ENCODE measurements around the gene SOBP. TPM values are rescaled to one million over a fixed set of nuclear protein-coding genes. Genes with fewer than 3 reads are reported as not detected.
"Not testable (repeated sequence)": the region's sequence is repeated elsewhere in the genome, so short reads cannot be mapped to it uniquely, and the experiment has no call there.

SOBP gene
- 1.7 TPM for total RNA-seq

- ATAC-seq: peak; percentile 54
- peak; percentile 47 for DNase-seq (ENCODE audit: low spot score)
Measured at GRCh38 chr6:107489636-107490565, at the start of gene SOBP. SOBP (plus strand) TSS chr6:107490117; CDS start chr6:107490617, 500 bp downstream.

- no peak for ATAC-seq
- no peak for DNase-seq (ENCODE audit: low spot score)
Measured at GRCh38 chr6:107440936-107441335, 49.0 kb upstream of the SOBP start.

- no peak for DNase-seq (ENCODE audit: low spot score)
Measured at GRCh38 chr6:107441682-107442081, 48.2 kb upstream of the SOBP start.

GRCh38 chr6:107442938-107443607, 46.8 kb upstream of the SOBP start:
- ATAC-seq: no peak

More at GRCh38 chr6:107441682-107442081, 48.2 kb upstream of the SOBP start:
- no peak for ATAC-seq

GRCh38 chr6:107443608-107444267, 46.2 kb upstream of the SOBP start:
- DNase-seq (ENCODE audit: low spot score): no peak
- ATAC-seq: no peak

More at GRCh38 chr6:107442938-107443607, 46.8 kb upstream of the SOBP start:
- no peak for DNase-seq (ENCODE audit: low spot score)

GRCh38 chr6:107444277-107444676, 45.6 kb upstream of the SOBP start:
- DNase-seq (ENCODE audit: low spot score) (no peak), ATAC-seq (no peak)

GRCh38 chr6:107447663-107448216, 42.2 kb upstream of the SOBP start:
- ATAC-seq (no peak), DNase-seq (ENCODE audit: low spot score) (no peak)

- DNase-seq (ENCODE audit: low spot score) (no peak), ATAC-seq (no peak)
Measured at GRCh38 chr6:107448776-107449175, 41.1 kb upstream of the SOBP start.

- ATAC-seq (peak; percentile 19), DNase-seq (ENCODE audit: low spot score) (no peak)
Measured at GRCh38 chr6:107458672-107459282, 31.1 kb upstream of the SOBP start.

GRCh38 chr6:107459283-107460082, 30.4 kb upstream of the SOBP start, which contains the start of gene PDSS2:
PDSS2 (minus strand) TSS chr6:107459564; CDS start chr6:107459285, 279 bp downstream.
- ATAC-seq (peak; percentile 97), DNase-seq (ENCODE audit: low spot score) (peak; percentile 100)

- no peak for DNase-seq (ENCODE audit: low spot score)
- peak; percentile 16 for ATAC-seq
Measured at GRCh38 chr6:107460083-107460631, 29.8 kb upstream of the SOBP start.

- no peak for ATAC-seq
- no peak for DNase-seq (ENCODE audit: low spot score)
Measured at GRCh38 chr6:107466062-107466461, 23.9 kb upstream of the SOBP start.

- ATAC-seq: no peak
- DNase-seq (ENCODE audit: low spot score): no peak
Measured at GRCh38 chr6:107470364-107470763, 19.6 kb upstream of the SOBP start.

- ATAC-seq (no peak), DNase-seq (ENCODE audit: low spot score) (no peak)
Measured at GRCh38 chr6:107473660-107474059, 16.3 kb upstream of the SOBP start.

GRCh38 chr6:107475360-107475759, 14.6 kb upstream of the SOBP start:
- ATAC-seq; DNase-seq (ENCODE audit: low spot score): not testable (repeated sequence)

- not testable (repeated sequence) for DNase-seq (ENCODE audit: low spot score)
- peak; percentile 68 for ATAC-seq
Measured at GRCh38 chr6:107475826-107476225, 14.1 kb upstream of the SOBP start.

- no peak for DNase-seq (ENCODE audit: low spot score)
- ATAC-seq: no peak
Measured at GRCh38 chr6:107479089-107479690, 10.7 kb upstream of the SOBP start.

- DNase-seq (ENCODE audit: low spot score) (no peak), ATAC-seq (no peak)
Measured at GRCh38 chr6:107485157-107485556, 4.8 kb upstream of the SOBP start.
